ENCODE results near the gene ADI1.
"Not testable (repeated sequence)": the region's sequence is repeated elsewhere in the genome, so short reads cannot be mapped to it uniquely, and the experiment has no call there.

ADI1 gene

GRCh38 chr2:3529316-3530025 lies 10.1 kb upstream of the ADI1 start:
- no peak for DNase-seq (ENCODE audit: low read depth in 2 of 2)

- DNase-seq (ENCODE audit: low read depth in 2 of 2) = no peak
Measured at GRCh38 chr2:3527886-3528785, 8.8 kb upstream of the ADI1 start.

DNA sequence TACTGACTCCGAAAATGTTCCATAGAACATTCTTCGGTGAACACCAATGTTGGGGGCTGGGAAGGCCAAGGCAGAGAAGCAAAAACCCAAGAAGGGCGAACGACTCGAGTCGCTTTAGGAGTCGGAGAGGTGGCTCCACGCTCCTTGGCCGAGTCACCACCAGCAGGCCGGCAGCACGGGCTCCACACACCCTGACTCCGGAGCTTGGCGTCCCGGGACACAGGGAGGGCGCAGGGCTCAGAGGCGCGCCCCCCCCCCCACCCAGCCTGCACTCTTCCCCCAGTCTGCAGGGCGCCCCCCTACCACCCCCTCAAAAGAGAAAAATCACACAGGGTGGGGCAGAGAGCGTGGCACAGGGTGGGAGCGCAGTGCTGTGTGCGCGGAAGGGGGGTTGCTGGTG lies 7.5 kb upstream of the ADI1 start:
- no peak for DNase-seq (ENCODE audit: low read depth in 2 of 2)

- DNase-seq (ENCODE audit: low read depth in 2 of 2) = no peak
Measured at GRCh38 chr2:3523551-3524041, 4.3 kb upstream of the ADI1 start.

DNA sequence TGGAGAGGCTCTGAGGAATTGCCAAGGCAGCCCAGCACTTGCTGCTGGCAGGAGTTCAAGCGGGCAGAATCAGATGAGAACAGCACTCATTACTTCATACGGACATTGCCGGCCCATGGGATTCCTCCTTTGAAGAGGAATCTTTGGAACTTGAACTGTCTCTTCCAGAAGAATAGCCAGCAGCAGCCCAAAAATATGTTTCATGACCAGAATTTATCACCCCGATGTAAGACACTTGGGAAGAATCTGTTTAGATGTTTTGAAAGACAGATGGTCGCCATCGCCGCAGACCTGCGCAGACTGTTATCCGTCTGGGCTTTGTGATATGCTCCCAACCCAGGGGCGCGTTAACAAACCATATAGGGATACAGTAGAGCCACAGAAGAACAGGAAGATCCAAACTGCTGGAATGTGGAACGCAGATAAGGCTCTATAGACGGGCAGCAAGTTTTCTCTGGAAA lies 3.7 kb upstream of the ADI1 start:
- DNase-seq (ENCODE audit: low read depth in 2 of 2) = no peak

- DNase-seq (ENCODE audit: low read depth in 2 of 2) = no peak
Measured at GRCh38 chr2:3520591-3520990, 1.3 kb upstream of the ADI1 start.

- DNase-seq (ENCODE audit: low read depth in 2 of 2) = peak; percentile 98 to 99
Measured at GRCh38 chr2:3518496-3519254, 656 bp downstream of the ADI1 start.

DNA sequence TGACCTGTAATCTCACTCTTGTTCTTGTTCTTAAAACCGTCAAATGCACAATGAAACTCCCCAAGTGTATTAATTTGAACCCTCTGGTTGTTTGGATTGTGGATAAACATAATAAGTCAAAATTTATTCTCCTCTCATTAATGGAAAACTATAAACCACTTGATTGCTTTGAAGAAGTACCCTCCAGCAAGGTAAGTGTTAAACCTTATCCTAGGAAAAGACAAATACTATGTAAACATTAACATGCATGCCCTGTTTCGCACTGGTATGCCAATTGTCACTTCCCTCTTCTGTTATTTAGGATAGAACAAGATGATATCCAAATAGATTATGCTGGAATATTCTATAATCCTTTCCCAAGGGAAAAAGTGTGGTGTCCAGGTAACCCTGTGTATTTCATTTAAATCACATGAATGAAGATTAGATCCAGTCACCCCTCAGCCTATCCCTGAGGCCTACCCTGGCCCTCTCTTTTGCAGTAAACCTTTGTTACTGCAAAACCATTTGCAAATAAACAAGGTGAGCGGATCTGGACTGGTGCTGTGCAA lies 1.3 kb downstream of the ADI1 start:
- no peak for DNase-seq (ENCODE audit: low read depth in 2 of 2)

DNA sequence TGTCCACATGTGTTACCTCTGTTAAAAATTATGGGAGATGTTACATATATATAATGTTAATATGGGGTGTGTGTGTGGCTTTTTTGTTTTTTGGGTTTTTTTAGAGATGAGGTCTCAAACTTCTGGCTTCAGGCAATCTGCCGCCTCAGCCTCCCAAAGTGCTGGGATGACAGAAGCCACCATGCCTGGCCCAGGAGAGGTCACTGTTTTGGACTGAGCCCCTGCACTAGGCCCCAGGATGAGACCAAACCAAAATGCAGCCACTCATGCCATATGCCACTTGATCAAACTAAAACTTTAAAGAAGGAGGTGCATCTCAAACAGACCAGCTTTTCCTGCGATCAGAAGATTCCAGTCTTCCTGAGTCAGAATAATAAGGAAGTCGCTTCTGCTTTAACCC lies 2.5 kb downstream of the ADI1 start:
- no peak for DNase-seq (ENCODE audit: low read depth in 2 of 2)

DNA sequence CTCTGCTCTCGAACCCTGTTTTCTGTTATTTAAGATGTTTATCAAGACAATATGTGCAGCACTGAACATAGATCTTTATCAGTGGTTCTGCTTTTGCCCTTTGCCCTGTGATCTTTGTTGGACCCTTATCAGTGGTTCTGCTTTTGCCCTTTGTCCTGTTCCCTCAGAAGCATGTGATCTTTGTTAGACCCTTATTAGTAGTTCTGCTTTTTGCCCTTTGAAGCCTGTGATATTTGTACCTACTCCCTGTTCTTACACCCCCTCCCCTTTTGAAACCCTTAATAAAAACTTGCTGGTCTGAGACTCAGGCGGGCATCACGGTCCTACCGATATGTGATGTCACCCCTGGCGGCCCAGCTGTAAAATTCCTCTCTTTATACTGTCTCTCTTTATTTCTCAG lies 3.9 kb downstream of the ADI1 start:
- not testable (repeated sequence) for DNase-seq (ENCODE audit: low read depth in 2 of 2)

DNA sequence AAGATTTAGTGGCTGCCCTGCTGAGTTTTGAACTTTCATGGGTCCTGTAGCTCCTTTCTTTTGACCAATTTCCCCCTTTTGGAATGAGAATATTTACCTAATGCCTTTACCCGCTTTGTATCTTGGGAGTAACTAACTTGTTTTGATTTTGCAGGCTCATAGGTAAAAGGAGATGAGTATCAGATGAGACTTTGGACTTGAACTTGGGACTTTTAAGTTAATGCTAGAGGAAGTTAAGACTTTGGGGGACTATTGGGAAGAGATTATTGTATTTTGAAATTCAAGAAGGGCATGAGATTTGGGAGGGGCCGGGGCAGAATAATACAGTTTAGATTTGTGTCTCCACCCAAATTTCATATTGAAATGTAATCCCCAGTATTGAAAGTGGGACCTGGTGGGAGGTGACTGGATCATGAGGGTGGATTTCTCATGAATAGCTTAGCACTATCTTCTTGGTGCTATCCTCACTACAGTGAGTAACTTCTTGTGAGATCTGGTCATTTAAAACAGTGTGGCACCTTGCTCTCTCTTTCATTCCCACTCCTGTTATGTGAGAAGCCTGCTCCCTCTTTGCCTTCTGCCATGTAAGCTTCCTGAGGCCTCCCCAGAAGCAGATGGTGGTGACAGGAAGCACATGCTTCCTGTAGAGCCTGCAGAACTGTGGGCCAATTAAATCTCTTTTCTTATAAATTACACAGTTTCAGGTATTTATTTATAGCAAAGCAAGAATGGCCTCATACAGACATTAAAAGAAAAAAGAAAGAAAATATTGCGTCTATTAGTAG lies 6.1 kb downstream of the ADI1 start:
- DNase-seq (ENCODE audit: low read depth in 2 of 2) = no peak

DNA sequence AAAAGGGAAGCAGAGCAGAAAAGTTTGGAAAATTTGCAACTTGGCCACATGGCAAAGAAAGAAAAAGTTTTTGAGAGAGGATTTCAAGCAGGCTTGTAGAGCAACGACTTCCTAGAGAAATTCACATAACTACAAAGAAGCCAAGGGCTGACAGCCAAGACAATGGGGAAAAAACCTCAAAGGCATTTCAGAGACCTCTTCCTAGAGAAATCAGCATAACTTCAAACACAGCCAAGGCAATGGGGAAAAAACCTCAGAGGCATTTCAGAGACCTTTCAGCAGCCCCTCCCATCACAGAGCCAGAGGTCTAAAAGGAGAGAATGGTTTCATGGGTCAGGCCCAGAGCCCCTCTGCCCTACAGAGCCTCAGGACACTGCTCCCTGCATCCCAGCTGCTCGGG lies 7.2 kb downstream of the ADI1 start:
- DNase-seq (ENCODE audit: low read depth in 2 of 2) = no peak

DNA sequence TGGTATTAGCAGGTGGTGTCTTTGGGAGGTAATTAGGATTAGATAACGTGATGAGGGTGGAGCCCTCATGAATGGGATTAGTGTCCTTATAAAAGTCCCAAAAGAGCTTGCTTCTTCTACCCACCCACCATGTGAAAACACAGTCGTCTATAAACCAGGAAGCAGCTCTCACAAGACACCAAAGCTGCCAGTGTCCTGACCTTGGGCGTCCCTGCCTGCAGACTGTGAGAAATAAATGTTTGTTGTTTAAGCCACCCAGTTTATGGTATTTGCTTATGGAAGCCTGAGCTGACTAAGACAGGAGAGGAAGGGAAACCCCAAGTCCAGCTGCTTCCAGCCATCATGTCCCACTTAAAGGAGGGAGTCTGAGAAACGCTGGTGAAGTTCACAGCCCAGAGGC lies 13.6 kb downstream of the ADI1 start:
- no peak for DNase-seq (ENCODE audit: low read depth in 2 of 2)

DNA sequence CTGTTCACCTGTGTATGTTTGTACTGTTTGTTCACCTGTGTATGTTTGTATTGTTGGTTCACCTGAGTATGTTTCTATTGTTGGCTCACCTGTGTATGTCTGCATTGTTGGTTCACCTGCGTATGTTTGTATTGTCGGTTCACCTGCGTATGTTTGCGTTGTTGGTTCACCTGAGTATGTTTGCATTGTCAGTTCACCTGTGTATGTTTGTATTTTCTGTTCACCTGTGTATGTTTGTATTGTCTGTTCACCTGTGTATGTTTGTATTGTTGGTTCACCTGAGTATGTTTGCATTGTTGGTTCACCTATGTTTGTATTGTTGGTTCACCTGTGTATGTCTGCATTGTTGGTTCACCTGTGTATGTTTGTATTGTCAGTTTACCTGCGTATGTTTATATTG lies 14.6 kb downstream of the ADI1 start:
- no peak for DNase-seq (ENCODE audit: low read depth in 2 of 2)

- no peak for DNase-seq (ENCODE audit: low read depth in 2 of 2)
Measured at GRCh38 chr2:3503483-3503882, 15.8 kb downstream of the ADI1 start.

DNA sequence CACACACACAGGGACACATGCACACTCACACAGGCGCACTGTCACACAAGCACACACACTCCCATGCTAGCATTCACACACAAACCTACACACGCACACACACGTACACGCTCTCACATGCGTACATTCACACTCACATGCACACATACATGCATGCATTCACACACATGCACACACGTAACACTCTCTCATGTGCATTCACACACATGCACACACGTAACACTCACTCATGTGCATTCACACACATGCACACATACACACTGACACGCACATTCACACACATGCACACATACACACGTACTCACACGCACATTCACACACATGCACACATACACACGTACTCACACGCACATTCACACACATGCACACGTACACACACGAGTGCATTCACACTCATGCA lies 16.3 kb downstream of the ADI1 start:
- no peak for DNase-seq (ENCODE audit: low read depth in 2 of 2)

DNA sequence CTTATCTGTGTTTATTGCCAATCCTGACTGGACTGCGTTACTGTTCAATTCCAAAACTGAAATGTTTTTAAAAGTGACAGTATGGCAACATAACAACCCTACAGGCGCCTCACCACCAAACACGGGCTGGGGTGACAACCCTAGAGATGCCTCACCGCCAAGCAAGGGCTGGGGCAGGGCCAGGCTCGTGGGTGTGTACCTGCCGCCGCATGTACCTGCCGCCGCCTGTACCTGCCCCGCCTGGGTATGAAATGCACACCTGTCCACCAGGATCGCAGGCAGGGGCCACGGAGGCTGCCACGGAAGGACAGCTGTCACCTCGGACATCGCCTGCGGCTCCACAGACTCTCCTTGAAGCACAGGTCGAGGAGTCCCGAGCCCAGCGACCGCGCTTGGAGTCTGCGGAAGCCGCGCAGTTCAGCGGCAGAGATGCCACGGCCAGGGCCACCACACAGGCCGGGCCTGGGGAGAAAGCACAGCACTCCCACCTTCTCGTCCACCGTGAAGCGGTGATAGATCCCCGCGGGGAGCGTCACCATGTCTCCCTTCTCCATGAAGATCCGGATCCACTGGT lies 18.9 kb downstream of the ADI1 start:
- DNase-seq (ENCODE audit: low read depth in 2 of 2) = no peak

DNA sequence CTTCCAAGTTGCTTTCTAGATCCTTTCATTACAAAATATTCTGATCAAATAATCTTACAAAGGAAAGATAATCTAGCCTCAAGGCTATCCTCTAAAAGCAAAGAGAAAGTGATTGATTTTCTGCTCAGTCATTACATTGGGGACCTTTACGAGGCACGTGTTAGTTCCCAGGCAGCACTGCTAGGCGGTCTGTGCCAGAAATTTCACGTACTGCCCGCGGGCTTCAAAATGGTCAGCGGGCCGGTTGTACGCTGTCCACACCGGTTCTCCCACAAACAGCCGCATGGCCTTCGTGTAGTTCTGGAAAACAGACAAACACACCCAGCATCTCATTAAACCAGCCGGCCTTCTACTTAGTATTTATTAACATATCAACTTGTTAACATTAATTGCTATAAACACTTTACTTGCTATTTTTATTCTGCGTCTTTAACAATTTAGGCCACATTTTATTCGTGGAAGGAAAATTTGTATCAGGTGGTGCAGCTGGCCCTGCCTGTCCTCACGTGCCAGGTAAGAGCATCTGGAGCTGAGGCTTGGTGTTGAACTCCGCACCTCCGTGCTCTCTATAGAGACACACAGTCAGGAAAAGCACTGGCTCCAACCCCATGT lies 20.4 kb downstream of the ADI1 start:
- no peak for DNase-seq (ENCODE audit: low read depth in 2 of 2)

DNA sequence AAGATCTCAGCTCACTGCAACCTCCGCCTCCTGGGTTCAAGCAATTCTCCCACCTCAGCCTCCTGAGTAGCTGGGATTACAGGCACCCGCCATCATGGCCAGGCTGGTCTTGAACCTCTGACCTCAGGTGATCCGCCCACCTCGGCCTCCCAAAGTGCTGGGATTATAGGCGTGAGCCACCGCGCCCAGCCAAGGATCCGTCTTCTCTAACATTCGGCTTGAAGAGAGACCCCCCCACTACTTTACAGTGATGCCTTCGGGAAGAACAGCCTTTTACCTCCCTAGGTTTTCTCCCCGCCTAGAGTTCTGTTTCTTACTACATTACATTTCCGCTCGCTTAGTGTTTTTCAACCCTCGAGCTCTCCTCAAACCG lies 22.6 kb downstream of the ADI1 start:
- not testable (repeated sequence) for DNase-seq (ENCODE audit: low read depth in 2 of 2)

- DNase-seq (ENCODE audit: low read depth in 2 of 2) = no peak
Measured at GRCh38 chr2:3494984-3495666, 24.2 kb downstream of the ADI1 start.
